H9 (cell line): ENCODE data around the gene RNU6-9. TPM values are rescaled to one million over a fixed set of nuclear protein-coding genes. Genes with fewer than 3 reads are reported as not detected.
A peak's percentile ranks its signal among the peaks of the same experiment; 100 is the strongest.

ENCODE experiments used
- DNase-seq: peaks from one replicate; pipeline ENCODE4 v3.0.0-alpha.2; 2017
- H2AFZ ChIP-seq: one replicate; pipeline ENCODE4 v1.6.1; 2013; ENCODE audit warnings: mild to moderate bottlenecking, low read length, control low read depth, moderate library complexity
- H2AK5ac ChIP-seq: 2 replicates; pipeline ENCODE4 v1.6.1; 2013; ENCODE audit warnings: low read length, control low read depth, mixed read lengths; ENCODE audit not compliant: insufficient read length
- H2BK120ac ChIP-seq: one replicate; pipeline ENCODE4 v1.6.1; 2013; ENCODE audit warnings: low read depth, mild to moderate bottlenecking, low read length, control low read depth, inconsistent platforms; ENCODE audit not compliant: poor library complexity, severe bottlenecking
- H2BK12ac ChIP-seq: 2 replicates; pipeline ENCODE4 v1.6.1; 2013; ENCODE audit warnings: low read length, control low read depth, mixed read lengths, low read depth; ENCODE audit not compliant: insufficient read length
- H2BK15ac ChIP-seq: 2 replicates; pipeline ENCODE4 v1.6.1; 2013; ENCODE audit warnings: low read depth, low read length, control low read depth
- H2BK20ac ChIP-seq: one replicate; pipeline ENCODE4 v1.6.1; 2013; ENCODE audit warnings: low read depth, mild to moderate bottlenecking, low read length, control low read depth, inconsistent platforms; ENCODE audit not compliant: poor library complexity, severe bottlenecking
- H2BK5ac ChIP-seq: 2 replicates; pipeline ENCODE4 v1.6.1; 2013; ENCODE audit warnings: low read length, control low read depth, mixed read lengths; ENCODE audit not compliant: insufficient read length
- H3K14ac ChIP-seq: 2 replicates; pipeline ENCODE4 v1.6.1; 2013; ENCODE audit warnings: low read length, control low read depth; ENCODE audit not compliant: insufficient read depth
- H3K18ac ChIP-seq: 2 replicates; pipeline ENCODE4 v1.6.1; 2013; ENCODE audit warnings: low read depth, mild to moderate bottlenecking, mixed read lengths, low read length, control low read depth; ENCODE audit not compliant: insufficient read length
- H3K23ac ChIP-seq: 2 replicates; pipeline ENCODE4 v1.6.1; 2013; ENCODE audit warnings: low read length, control low read depth, mixed read lengths, low read depth; ENCODE audit not compliant: insufficient read length
- H3K23me2 ChIP-seq: 2 replicates; pipeline ENCODE4 v1.6.1; 2013; ENCODE audit warnings: low read depth, mild to moderate bottlenecking, mixed read lengths, low read length, control low read depth; ENCODE audit not compliant: insufficient read length, poor library complexity, severe bottlenecking
- H3K27ac ChIP-seq: 2 replicates; pipeline ENCODE4 v1.5.1; 2013; ENCODE audit warnings: low read length, control low read depth, mixed read lengths, low read depth; ENCODE audit not compliant: insufficient read length
- H3K27me3 ChIP-seq: 2 replicates; pipeline ENCODE4 v1.6.1; 2013; ENCODE audit warnings: low read length, control low read depth, inconsistent platforms; ENCODE audit not compliant: insufficient read depth
- H3K4ac ChIP-seq: 2 replicates; pipeline ENCODE4 v1.6.1; 2013; ENCODE audit warnings: low read depth, mild to moderate bottlenecking, control low read depth, inconsistent platforms, low read length, moderate library complexity
- H3K4me1 ChIP-seq: 2 replicates; pipeline ENCODE4 v1.6.1; 2013; ENCODE audit warnings: low read length, control low read depth, inconsistent platforms; ENCODE audit not compliant: insufficient read depth
- H3K4me2 ChIP-seq: 2 replicates; pipeline ENCODE4 v1.6.1; 2013; ENCODE audit warnings: low read length, control low read depth, mixed read lengths; ENCODE audit not compliant: insufficient read length, insufficient read depth
- H3K56ac ChIP-seq: 2 replicates; pipeline ENCODE4 v1.6.1; 2013; ENCODE audit warnings: low read depth, mild to moderate bottlenecking, mixed read lengths, low read length, control low read depth; ENCODE audit not compliant: insufficient read length
- H3K79me1 ChIP-seq: 2 replicates; pipeline ENCODE4 v1.6.1; 2013; ENCODE audit warnings: low read depth, mild to moderate bottlenecking, moderate library complexity, low read length, control low read depth, inconsistent platforms; ENCODE audit not compliant: insufficient read depth, poor library complexity, severe bottlenecking
- H3K79me2 ChIP-seq: 2 replicates; pipeline ENCODE4 v1.6.1; 2013; ENCODE audit warnings: low read length, control low read depth, inconsistent platforms; ENCODE audit not compliant: insufficient read depth
- H3K9ac ChIP-seq: 2 replicates; pipeline ENCODE4 v1.6.1; 2013; ENCODE audit warnings: low read length, control low read depth, mixed read lengths; ENCODE audit not compliant: insufficient read length; ENCODE audit errors: extremely low read depth
- H3K9me3 ChIP-seq: one replicate; pipeline ENCODE4 v1.6.1; 2013; ENCODE audit warnings: low read depth, low read length, inconsistent platforms; ENCODE audit not compliant: control insufficient read depth
- H3T11ph ChIP-seq: one replicate; pipeline ENCODE4 v1.6.1; 2013; ENCODE audit warnings: mild to moderate bottlenecking, low read length, control low read depth, inconsistent platforms
- H4K20me1 ChIP-seq: one replicate; pipeline ENCODE4 v1.6.1; 2013; ENCODE audit not compliant: control insufficient read depth, insufficient read length, insufficient read depth
- H4K5ac ChIP-seq: 2 replicates; pipeline ENCODE4 v1.6.1; 2013; ENCODE audit warnings: low read depth, mild to moderate bottlenecking, mixed read lengths, low read length, control low read depth; ENCODE audit not compliant: insufficient read length
- H4K8ac ChIP-seq: replicated peaks from 2 replicates; pipeline ENCODE4 v1.6.1; 2013; ENCODE audit warnings: low read length, control low read depth, mixed read lengths, low read depth; ENCODE audit not compliant: insufficient read length
- H4K91ac ChIP-seq: 2 replicates; pipeline ENCODE4 v1.6.1; 2013; ENCODE audit warnings: low read depth, mild to moderate bottlenecking, moderate library complexity, mixed read lengths, low read length, control low read depth; ENCODE audit not compliant: insufficient read length
- H3K27ac Mint-ChIP-seq, 3 experiments: 2 replicates in 2 of 3; 3 replicates in 1 of 3; pipeline ENCODE4 v1.8.0; 2020 to 2021; ENCODE audit warnings: mixed read lengths in 3 of 3, mild to moderate bottlenecking in 1 of 3, moderate library complexity in 1 of 3
- H3K27me3 Mint-ChIP-seq: 2 replicates; pipeline ENCODE4 v1.8.0; 2021; ENCODE audit warnings: low read depth, mild to moderate bottlenecking, moderate library complexity, mixed read lengths
- H3K36me3 Mint-ChIP-seq, 3 experiments: 2 replicates in 2 of 3; 3 replicates in 1 of 3; pipeline ENCODE4 v1.8.0; 2020 to 2021; ENCODE audit warnings: low read depth in 3 of 3, mixed read lengths in 3 of 3; ENCODE audit not compliant: insufficient read depth in 1 of 3
- H3K4me1 Mint-ChIP-seq, 2 experiments: 2 replicates each; pipeline ENCODE4 v1.8.0; 2020; ENCODE audit warnings: mixed read lengths in 2 of 2
- H3K4me3 Mint-ChIP-seq, 2 experiments: 2 replicates in 1 of 2; 3 replicates in 1 of 2; pipeline ENCODE4 v1.8.0; 2020 to 2021; ENCODE audit warnings: mild to moderate bottlenecking in 2 of 2, mixed read lengths in 2 of 2, moderate library complexity in 1 of 2
- H3K9me3 Mint-ChIP-seq, 2 experiments: 2 replicates in 1 of 2; 3 replicates in 1 of 2; pipeline ENCODE4 v1.8.0; 2020; ENCODE audit warnings: mild to moderate bottlenecking in 2 of 2, mixed read lengths in 2 of 2, moderate library complexity in 1 of 2
- WGBS: extraction: QIAGEN DNeasy Blood & Tissue Kit; methylation state at CpG from one replicate; pipeline ENCODE4 v1.1.7; 2013; ENCODE audit warnings: missing lambda C conversion rate, low lambda C conversion rate, mixed read lengths; ENCODE audit not compliant: insufficient read length; ENCODE audit errors: extremely low coverage; 5-methylcytosine and 5-hydroxymethylcytosine counted together
- total RNA-seq: library from RNA; stranded (reverse); gene quantifications from 2 replicates; pipeline ENCODE4 v1.2.1, GENCODE V29; 2021
- TF ChIP-seq, protein P1 (sequence below): fragments of 200-600 bp; sonication (generic); conservative IDR thresholded peaks from 3 replicates; pipeline ENCODE4 v1.8.0; 2021; ENCODE audit warnings: antibody characterized with exemption, mild to moderate bottlenecking

Gene RNU6-9
- total RNA-seq, 1 experiment from 2014 or later = not detected

DNA sequence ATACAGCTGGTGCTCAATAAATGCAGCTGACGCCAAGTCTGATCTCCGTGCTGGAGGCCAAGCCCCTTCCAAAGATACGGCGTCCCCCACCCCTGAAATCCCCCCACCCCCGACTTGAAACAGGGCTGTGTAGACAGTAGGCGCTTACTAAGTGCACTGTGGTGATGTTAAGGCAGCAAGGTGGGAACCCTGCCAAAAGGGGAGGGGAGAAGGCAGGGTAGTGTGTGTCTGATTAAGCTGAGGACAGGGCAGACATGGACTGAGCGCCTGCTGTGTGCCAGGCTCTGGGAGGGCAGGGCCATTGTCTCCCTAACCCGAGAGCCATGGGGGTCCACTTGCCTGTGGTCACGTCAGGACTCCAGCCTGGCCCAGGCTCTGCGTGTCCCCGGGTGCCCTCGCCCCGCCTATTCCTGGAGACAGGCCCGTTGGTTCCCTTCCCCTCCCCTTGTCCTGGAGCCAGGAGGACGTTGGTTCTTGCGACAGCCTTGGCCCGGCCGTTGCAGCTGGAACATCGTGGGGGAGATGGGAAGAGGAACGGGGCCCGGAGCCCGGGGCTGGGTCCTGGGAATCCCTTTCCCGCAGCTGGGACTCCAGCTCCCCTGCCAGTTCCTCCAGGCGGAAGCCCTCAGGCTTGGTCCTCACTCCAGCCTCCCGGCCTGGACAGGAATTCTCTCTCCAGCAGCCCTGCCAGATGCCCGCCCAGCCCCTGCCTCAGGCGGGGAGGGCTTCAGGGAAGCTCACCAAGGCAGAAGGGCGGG is 42.9 kb upstream of the RNU6-9 start:
- Histone ChIP-seq H3K4ac (no peak overlapping the region), H2AFZ (no peak overlapping the region)

More for the DNA sequence above, 42.9 kb upstream of the RNU6-9 start:
- Histone ChIP-seq H3K4me1 (no peaks in the 10 kb centered on the region), H4K91ac (no peak overlapping the region), H3K4me2 (no peak overlapping the region), H3K27me3 (no peaks in the 10 kb centered on the region), H3K9me3 (no peaks in the 10 kb centered on the region), H2BK12ac (no peak overlapping the region), H4K5ac (no peak overlapping the region), H4K20me1 (no peaks in the 10 kb centered on the region), H4K8ac (no peak overlapping the region), H2BK5ac (no peak overlapping the region), H2BK15ac (no peak overlapping the region), H2BK120ac (no peak overlapping the region), H3K14ac (no peak overlapping the region), H3T11ph (no peak overlapping the region), H3K18ac (no peak overlapping the region), H3K9ac (no peak overlapping the region), H3K56ac (no peak overlapping the region), H2AK5ac (no peak overlapping the region), H3K23ac (no peak overlapping the region), H3K27ac (no peak overlapping the region), H2BK20ac (no peak overlapping the region), H3K79me1 (no peaks in the 10 kb centered on the region), H3K79me2 (no peaks in the 10 kb centered on the region), H3K23me2 (no peaks in the 10 kb centered on the region)
- H3K36me3 Mint-ChIP-seq = no peaks in the 10 kb centered on the region
- H3K4me3 Mint-ChIP-seq = no peak overlapping the region
- no peak overlapping the region for H3K27ac Mint-ChIP-seq
- no CpG with 5 or more reads among the region's 28 CpGs for WGBS
- TF ChIP-seq, protein P1, sequence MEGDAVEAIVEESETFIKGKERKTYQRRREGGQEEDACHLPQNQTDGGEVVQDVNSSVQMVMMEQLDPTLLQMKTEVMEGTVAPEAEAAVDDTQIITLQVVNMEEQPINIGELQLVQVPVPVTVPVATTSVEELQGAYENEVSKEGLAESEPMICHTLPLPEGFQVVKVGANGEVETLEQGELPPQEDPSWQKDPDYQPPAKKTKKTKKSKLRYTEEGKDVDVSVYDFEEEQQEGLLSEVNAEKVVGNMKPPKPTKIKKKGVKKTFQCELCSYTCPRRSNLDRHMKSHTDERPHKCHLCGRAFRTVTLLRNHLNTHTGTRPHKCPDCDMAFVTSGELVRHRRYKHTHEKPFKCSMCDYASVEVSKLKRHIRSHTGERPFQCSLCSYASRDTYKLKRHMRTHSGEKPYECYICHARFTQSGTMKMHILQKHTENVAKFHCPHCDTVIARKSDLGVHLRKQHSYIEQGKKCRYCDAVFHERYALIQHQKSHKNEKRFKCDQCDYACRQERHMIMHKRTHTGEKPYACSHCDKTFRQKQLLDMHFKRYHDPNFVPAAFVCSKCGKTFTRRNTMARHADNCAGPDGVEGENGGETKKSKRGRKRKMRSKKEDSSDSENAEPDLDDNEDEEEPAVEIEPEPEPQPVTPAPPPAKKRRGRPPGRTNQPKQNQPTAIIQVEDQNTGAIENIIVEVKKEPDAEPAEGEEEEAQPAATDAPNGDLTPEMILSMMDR = no peak
- peaks cover 26% of the 10 kb centered on the region for H3K27me3 Mint-ChIP-seq
- peak; percentile 42 for DNase-seq
- peaks cover 2 to 9% of the 10 kb centered on the region in 2 experiments; a peak in 2 of 4 replicates for H3K4me1 Mint-ChIP-seq
- H3K9me3 Mint-ChIP-seq = no peaks in the 10 kb centered on the region; a peak in 1 of 5 replicates
